NOMO-1 (cell line): ENCODE data around the gene ANO2.
"Not testable (repeated sequence)": the region's sequence is repeated elsewhere in the genome, so short reads cannot be mapped to it uniquely, and the experiment has no call there.

Experiments
- DNase-seq, 2 experiments: peaks; one replicate each; lab custom pipeline; 2025; ENCODE audit not compliant: unreplicated experiment in 2 of 2; lab: John Stamatoyannopoulos, UW

ANO2 gene

GRCh38 chr12:5562581-5562980 lies 382.5 kb downstream of the ANO2 start:
- DNase-seq = no peak

GRCh38 chr12:5561846-5562245 lies 383.2 kb downstream of the ANO2 start:
- DNase-seq = no peak

DNA sequence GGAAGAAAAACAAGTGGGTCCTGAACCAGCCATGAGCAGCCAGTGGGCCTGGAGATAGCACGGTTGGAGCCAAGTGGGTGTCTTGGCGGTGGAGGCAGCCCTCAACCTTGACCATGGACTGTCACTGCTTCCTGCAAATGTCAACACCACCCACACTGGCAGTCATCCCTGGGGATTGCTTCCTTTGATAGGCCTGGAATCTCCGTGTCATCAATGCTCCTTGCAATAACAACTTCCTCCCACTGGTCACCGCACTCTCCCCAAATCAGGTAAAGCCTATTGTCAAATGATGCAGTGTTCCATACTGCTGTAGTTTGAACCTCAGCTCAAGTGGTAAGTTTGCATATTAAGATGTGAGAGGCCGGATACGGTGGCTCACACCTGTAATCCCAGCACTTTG lies 384.0 kb downstream of the ANO2 start:
- no peak for DNase-seq

GRCh38 chr12:5560265-5560664 lies 384.8 kb downstream of the ANO2 start:
- DNase-seq = no peak

DNA sequence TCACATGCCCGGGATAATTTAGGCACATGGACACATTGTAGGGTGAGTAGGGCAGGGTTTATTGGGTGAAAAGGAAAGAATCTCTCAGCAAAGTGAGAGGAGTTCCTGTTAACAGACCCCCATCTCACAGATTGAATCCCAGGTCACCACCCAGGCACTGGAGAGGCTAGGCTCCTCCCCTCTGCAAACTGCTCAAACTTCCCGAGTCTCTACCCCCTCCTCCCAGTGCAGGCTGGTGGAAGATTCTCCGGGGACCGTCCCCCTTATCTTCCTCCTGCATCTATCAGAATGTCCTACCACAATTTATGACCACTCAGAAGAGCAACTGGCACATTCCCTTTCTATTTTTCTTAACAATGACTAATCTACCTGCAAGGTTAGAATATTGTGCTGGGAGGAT lies 387.2 kb downstream of the ANO2 start:
- no peak for DNase-seq

DNA sequence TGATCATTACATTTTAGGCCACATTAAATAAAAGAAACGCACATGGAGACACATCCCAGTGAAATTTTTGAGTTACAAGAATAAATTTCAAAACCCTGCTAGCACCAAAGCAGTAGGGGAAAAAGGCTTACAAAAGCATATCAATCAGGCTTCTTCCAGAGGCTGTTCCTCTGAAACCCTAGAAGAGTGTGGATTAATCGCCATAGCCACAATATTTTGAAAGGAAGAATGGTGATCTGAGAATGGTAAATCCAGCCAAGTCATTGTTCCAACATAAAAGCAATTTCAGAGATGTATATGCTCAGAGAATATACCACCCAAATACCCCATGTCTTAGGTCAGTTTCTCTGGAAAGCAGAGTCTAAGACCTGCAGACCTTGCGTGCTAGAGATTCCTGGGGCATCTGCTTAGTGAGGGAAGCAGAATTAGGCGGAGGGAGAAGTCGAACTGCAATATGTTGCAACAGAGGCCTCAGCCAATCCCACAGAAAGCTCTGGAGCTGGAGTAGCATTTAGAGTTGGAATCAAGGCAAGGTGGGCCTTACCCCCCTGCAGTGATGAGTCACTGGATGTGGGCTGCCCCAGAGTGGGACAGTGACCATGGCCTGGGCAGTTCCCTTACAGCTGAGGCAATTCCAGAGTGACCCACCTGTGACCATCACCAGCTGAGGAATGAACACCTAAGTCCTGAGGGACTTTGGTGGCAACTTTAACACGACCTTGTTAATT lies 387.9 kb downstream of the ANO2 start:
- DNase-seq = no peak

- DNase-seq = no peak
These were observed 388.9 kb downstream of the ANO2 start for GRCh38 chr12:5556033-5556614.

GRCh38 chr12:5554711-5555110 lies 390.3 kb downstream of the ANO2 start:
- DNase-seq = no peak

DNA sequence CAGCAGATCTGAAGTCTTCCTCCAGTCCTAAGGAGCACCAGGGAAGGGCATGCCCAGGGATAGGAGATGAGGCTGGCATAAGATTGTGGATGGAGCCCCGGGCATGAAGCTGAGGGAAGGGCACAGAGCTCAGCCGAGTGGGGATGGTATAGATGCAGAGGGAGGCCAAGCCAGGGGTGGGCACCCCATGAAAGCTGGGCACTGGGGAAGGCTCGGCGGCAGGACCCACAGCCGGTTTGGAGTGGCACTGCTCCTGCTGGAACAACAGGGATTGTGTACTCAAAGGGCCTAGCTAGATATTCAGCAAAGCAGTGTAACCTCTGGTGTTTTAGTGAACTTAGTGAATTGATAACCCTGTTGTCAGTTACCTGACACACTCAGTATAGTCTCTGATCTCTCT lies 396.0 kb downstream of the ANO2 start:
- no peak for DNase-seq

DNA sequence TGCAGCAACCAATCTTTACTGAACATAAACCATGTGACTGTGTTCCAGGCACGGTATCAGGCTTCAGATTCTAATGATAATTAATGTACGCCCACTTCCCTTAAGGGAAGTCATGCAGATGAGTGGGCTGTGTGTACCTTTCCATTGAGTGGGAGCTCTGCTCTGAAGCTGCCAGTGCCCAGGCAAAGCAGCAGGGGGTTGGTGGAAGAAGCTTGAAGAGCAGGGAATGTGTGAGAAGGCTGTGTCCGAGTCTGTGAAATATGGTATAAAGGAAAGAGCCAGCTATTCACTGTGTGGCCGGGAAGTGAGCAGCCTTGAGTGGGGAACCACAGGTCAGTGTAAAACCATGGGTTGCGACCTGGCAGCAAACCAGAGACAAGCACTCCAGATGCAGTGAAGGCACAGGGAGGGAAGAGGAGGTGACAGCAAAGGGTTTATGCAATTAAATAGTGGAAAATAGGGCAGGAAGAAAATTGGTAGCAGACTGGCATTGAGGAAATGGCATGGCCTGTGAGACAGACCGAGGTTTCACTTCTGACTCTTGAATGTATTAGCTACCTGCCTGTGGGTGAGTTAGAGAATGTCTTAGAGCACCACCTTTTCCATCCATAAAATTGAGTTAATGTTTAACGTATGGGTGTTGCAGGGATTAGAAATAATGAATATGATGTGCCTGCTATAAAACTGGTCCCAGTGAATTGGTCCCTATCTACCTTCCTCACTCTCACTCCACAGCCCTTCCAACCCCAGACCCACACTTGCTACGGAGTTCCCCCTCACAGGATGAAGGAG lies 396.7 kb downstream of the ANO2 start:
- DNase-seq = no peak

- no peak for DNase-seq
These were observed 398.4 kb downstream of the ANO2 start for GRCh38 chr12:5546616-5547015.

- no peak for DNase-seq
These were observed 407.3 kb downstream of the ANO2 start for GRCh38 chr12:5537771-5538170.

DNA sequence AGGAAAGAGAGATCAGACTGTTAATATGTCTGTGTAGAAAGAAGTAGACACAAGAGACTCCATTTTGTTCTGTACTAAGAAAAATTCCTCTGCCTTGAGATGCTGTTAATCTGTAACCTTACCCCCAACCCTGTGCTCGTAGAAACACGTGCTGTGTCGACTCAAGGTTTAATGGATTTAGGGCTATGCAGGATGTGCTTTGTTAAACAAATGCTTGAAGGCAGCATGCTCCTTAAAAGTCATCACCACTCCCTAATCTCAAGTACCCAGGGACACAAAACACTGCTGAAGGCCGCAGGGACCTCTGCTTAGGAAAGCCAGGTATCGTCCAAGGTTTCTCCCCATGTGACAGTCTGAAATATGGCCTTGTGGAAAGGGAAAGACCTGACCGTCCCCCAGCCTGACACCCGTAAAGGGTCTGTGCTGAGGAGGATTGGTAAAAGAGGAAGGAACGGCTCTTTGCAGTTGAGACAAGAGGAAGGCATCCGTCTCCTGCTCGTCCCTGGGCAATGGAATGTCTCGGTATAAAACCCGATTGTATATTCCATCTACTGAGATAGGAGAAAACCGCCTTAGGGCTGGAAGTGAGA lies 407.9 kb downstream of the ANO2 start:
- DNase-seq = not testable (repeated sequence)

- DNase-seq = no peak
These were observed 409.5 kb downstream of the ANO2 start for GRCh38 chr12:5535541-5535940.

DNA sequence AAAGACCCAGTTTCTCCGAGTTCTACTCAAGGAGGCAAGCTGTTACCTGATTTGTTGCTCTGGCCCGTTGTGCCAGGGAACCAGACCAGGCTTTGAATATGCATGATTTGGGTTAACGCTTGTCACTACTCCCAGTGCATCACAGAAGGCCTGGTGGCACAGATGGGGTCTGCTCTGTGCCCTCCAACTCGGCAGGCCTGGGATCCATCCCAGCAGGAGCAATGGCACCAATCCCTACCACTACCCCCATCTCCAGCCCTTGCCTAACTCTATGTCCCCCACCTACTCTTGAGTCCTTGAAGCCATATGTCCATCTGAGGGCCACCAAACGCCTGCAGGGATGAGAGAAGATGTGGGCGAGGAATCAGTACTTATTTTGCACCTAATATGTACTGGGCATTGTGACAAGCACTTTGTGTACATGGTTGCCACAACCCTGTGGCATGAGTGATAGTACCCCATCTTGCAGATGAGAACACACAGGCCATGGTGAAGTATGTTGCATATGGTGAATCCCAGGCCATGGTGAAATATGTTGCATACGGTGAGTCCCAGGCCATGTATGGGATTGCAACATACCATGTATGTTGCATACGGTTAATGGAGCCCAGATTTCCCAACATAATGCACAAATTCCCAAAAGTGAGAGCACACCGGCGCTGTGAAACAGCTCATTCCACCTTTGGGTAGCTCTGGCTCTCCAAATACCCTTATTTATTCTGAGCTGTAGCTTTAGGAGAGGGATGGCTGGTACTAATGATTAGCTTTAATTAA lies 410.4 kb downstream of the ANO2 start:
- no peak for DNase-seq

DNA sequence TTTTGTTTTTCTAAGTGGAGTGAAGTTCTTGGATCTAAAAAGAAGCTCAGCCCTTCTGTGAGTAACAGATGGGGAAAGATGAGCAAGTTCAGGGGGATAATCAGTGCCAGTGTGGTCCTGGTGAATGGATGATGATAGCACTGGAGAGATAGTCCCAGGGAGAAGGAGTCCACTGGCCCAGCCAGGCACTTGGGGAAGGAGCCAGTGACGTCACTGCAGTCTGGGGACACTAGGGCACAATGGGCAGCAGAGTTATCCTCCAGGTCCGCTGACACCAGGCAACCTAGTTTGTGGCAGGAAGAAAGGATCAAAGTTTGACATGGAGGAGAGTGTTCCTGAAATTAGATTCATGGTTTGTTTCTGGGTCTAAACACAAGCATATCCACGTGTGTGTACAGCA lies 411.7 kb downstream of the ANO2 start:
- DNase-seq = no peak

DNA sequence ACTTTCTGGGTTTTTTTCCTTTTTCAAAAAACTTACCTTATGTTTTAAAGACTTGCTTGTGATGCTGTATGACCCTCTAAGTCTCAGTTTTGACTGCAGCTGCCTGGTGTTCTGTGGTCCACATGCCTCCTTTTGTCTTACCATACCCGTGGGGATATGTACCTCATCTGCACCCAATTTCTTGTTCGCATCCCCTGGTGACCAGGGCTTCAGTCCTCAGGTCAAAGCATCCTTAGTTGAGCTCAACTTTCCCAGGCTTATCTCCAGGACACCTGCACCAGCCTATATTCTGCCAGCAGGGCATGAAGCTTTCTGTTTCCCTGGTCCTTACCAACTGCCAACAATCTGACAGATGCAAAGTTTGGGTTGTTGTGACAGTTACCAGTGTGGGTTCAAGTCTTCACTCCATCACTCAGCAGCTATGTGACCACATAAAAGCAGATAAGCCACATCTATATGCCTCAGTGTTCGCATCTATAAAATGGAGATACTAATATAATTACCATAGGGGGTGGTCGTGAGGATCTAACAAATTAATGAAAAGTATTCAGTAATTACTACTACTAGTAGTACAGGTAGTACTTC lies 419.2 kb downstream of the ANO2 start:
- no peak for DNase-seq

GRCh38 chr12:5524769-5525436 lies 420.2 kb downstream of the ANO2 start:
- no peak for DNase-seq

GRCh38 chr12:5524116-5524768 lies 420.8 kb downstream of the ANO2 start:
- DNase-seq = no peak
